Kidney (tissue), 14 donors: ENCODE data around the gene UPK2. TPM values are rescaled to one million over a fixed set of nuclear protein-coding genes. Genes with fewer than 3 reads are reported as not detected.
"Not testable (repeated sequence)": the region's sequence is repeated elsewhere in the genome, so short reads cannot be mapped to it uniquely, and the experiment has no call there.

ENCODE experiments used
- DNase-seq, 5 donors: peaks; one replicate each; pipeline ENCODE4 v3.0.0-alpha.2; 2013 to 2020
- FAIRE-seq: peaks from 2 replicates; lab custom pipeline; 2012; peaks lifted over from hg19 to GRCh38; lab: Jason Lieb, UNC
- H3K27ac ChIP-seq, 2 donors: one replicate each; pipeline ENCODE4 v1.7.0; 2013; ENCODE audit warnings: low read depth in 2 of 2, low read length in 2 of 2, inconsistent platforms in 1 of 2
- H3K27me3 ChIP-seq: one replicate; pipeline ENCODE4 v1.7.1; 2013; ENCODE audit warnings: low read length, inconsistent platforms; ENCODE audit not compliant: control insufficient read depth, insufficient read depth
- H3K36me3 ChIP-seq, 3 donors: one replicate each; pipeline versions ENCODE4 v1.7.0 to v1.7.1; 2013; ENCODE audit warnings: low read length in 3 of 3, control low read depth in 1 of 3, inconsistent platforms in 1 of 3; ENCODE audit not compliant: insufficient read depth in 3 of 3, control insufficient read depth in 2 of 3
- H3K4me1 ChIP-seq, 3 donors: one replicate each; pipeline versions ENCODE4 v1.7.0 to v1.7.1; 2013; ENCODE audit warnings: low read length in 3 of 3, inconsistent platforms in 1 of 3, low read depth in 1 of 3; ENCODE audit not compliant: control insufficient read depth in 2 of 3, insufficient read depth in 2 of 3
- H3K4me3 ChIP-seq, 3 donors: one replicate each; pipeline versions ENCODE4 v1.7.0 to v1.8.1; 2013; ENCODE audit warnings: low read length in 3 of 3, control low read depth in 1 of 3, inconsistent platforms in 1 of 3
- H3K9ac ChIP-seq, 3 donors: one replicate each; pipeline versions ENCODE4 v1.7.0 to v1.7.1; 2013; ENCODE audit warnings: low read length in 3 of 3, control low read depth in 1 of 3, inconsistent platforms in 1 of 3
- H3K9me3 ChIP-seq, 3 donors: one replicate each; pipeline versions ENCODE4 v1.7.0 to v1.7.1; 2013; ENCODE audit warnings: low read length in 3 of 3, control low read depth in 1 of 3, inconsistent platforms in 1 of 3; ENCODE audit not compliant: control insufficient read depth in 2 of 3, insufficient read depth in 1 of 3
- intact Hi-C: fragments of 100-400 bp; cut with DNase I; formaldehyde crosslinking; loops from one replicate; pipeline ENCODE4 v1.11.1; 2022
- polyA plus RNA-seq: library from polyadenylated mRNA; stranded (reverse); fragments of 350-450 nt; fragmentation: Illumina TruSeq; extraction: RNeasy Lipid Tissue Mini Kit (QIAGEN cat#74804); gene quantifications from one replicate; pipeline ENCODE4 v1.2.3, GENCODE V29; 2014; ENCODE audit warnings: low read depth, low replicate concordance; ENCODE audit not compliant: insufficient read depth
- total RNA-seq: library from RNA; stranded (reverse); fragmentation: NEBNext Ultra II Directional; extraction: Animal tissue kit (Norgen Biotek cat#: 25700); gene quantifications from one replicate; pipeline ENCODE4 v1.2.1, GENCODE V29; 2021
- TF ChIP-seq, protein P1 (sequence below): IDR thresholded peaks from 3 replicates; pipeline ENCODE4 v1.5.1; 2012; ENCODE audit warnings: mild to moderate bottlenecking, moderate library complexity, borderline replicate concordance; ENCODE audit not compliant: insufficient read depth; ENCODE audit errors: extremely low read depth
- donor health status: control.
- donor health status: control.
- donor health status: control.
- donor health status: control.
- donor health status: control.
- donor health status: DM: yes; HTN: yes; CAD: no.
- donor health status: Normal renal cell carcinoma (clear cell type).

Gene UPK2
- total and polyA plus RNA-seq, 2 donors from 2014 or later, result not detected

DNA sequence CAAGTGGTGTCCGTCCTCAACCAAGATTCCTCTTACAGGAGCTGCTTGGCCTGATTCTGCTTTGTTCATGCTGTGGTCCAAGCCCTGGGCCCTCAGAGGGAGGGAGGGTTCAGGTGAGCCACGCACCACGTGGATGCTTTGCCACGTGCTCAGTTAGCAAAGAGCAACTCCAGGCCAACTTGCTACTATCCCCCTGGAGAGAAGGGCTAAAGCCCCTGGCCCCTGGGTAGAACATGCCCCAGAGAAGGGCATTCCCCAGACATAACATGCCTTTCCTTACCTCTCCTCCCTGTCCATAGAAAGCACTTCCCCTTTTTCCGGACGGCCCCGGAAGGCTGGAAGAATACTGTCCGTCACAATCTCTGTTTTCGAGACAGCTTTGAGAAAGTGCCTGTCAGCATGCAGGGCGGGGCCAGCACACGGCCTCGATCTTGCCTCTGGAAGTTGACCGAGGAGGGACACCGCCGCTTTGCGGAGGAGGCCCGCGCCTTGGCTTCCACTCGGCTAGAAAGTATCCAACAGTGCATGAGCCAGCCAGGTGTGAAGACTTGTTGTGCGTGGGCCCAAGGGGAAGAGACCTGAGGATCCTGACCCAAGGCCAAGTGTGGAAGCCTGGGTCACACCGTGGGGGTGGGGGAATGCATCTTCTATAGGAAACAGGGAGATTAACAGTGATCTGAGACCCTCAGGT lies 24.2 kb downstream of the UPK2 start:
- FAIRE-seq, result no peak
- intact Hi-C loops, result no loop called here
- DNase-seq, result peak; percentile 46 to 74 (median 67)
- H3K27me3 ChIP-seq, result no peaks in the 10 kb centered on the region
- H3K4me3 ChIP-seq, result peak overlapping the region in 2 of 3 donors; percentile 28 to 47
- no peaks in the 10 kb centered on the region for H3K9me3 ChIP-seq
- H3K9ac ChIP-seq, result no peak overlapping the region
- H3K4me1 ChIP-seq, result peaks cover 0 to 7% (median 0%) of the 10 kb centered on the region in 3 donors
- TF ChIP-seq, protein P1, sequence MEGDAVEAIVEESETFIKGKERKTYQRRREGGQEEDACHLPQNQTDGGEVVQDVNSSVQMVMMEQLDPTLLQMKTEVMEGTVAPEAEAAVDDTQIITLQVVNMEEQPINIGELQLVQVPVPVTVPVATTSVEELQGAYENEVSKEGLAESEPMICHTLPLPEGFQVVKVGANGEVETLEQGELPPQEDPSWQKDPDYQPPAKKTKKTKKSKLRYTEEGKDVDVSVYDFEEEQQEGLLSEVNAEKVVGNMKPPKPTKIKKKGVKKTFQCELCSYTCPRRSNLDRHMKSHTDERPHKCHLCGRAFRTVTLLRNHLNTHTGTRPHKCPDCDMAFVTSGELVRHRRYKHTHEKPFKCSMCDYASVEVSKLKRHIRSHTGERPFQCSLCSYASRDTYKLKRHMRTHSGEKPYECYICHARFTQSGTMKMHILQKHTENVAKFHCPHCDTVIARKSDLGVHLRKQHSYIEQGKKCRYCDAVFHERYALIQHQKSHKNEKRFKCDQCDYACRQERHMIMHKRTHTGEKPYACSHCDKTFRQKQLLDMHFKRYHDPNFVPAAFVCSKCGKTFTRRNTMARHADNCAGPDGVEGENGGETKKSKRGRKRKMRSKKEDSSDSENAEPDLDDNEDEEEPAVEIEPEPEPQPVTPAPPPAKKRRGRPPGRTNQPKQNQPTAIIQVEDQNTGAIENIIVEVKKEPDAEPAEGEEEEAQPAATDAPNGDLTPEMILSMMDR, result no peak
- H3K36me3 ChIP-seq, result no peaks in the 10 kb centered on the region
- H3K27ac ChIP-seq, result no peak overlapping the region

DNA sequence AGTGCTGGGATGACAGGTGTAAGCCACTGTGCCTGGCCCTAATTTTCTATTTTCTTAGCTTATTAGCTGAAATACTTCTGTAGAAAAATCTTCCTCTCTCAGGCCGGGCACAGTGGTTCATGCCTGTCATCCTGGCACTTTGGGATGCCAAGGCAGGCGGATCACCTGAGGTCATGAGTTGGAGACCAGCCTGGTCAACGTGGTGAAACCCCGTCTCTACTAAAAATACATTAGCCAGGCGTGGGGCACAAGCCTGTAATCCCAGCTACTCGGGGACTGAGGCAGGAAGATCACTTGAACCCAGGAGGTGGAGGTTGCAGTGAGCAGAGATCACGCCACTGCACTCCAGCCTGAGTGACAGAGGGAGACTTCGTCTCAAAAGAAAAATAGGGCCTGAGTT lies 28.2 kb downstream of the UPK2 start:
- not testable (repeated sequence) for H3K27me3 ChIP-seq, H3K27ac ChIP-seq

DNA sequence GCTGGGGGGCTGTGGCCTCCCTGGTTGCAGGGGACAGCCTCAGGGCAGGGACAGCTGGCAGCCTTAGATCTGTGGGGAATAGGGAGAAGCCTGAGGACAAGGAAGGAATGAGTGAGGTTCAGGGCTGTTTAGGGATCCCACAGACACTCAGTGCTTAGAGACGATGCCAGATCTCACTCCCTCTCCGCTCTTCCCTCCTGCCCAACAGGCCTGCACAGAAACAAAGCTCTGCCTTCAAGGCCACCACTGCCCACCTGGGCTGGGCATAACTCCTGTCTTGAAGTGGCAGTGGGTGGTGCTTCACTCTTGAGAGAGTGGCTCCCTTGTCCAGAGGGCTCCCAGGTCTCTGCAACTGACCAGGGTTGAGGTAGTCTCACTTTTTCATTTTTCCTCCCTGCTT lies 28.7 kb downstream of the UPK2 start:
- H3K9ac ChIP-seq, result no peak overlapping the region
- H3K4me3 ChIP-seq, result no peak overlapping the region
- no peaks in the 10 kb centered on the region for H3K36me3 ChIP-seq
- TF ChIP-seq, protein P1, result no peak
- H3K4me1 ChIP-seq, result peaks cover 0 to 7% (median 0%) of the 10 kb centered on the region in 3 donors
- H3K27ac ChIP-seq, result no peak overlapping the region
- no peak for DNase-seq
- H3K9me3 ChIP-seq, result no peaks in the 10 kb centered on the region
- no peak for FAIRE-seq
- H3K27me3 ChIP-seq, result no peaks in the 10 kb centered on the region
- intact Hi-C loops, result no loop called here

More for the DNA sequence above, 28.2 kb downstream of the UPK2 start:
- H3K36me3 ChIP-seq, DNase-seq, intact Hi-C loops, H3K4me3 ChIP-seq, H3K9ac ChIP-seq, FAIRE-seq, H3K9me3 ChIP-seq, H3K4me1 ChIP-seq: not testable (repeated sequence)

DNA sequence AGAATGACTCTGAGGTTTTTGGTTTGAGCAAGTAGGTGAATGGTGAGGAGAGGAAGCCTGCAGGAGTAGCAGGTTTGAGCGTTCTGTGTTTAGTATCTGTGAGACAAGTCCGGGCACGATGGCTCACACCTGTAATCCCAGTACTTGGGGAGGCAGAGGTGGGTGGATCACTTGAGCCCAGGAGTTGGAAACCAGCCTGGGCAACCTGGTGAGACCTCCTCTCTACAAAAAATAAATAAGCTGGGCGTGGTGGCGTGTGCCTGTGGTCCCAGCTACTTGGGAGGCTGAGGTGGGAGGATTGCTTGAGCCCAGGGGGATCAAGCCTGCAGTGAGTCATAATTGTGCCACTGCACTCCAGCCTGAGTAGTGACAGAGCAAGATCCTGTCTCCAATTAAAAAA lies 32.2 kb downstream of the UPK2 start:
- Histone ChIP-seq H3K27me3 (no peaks in the 10 kb centered on the region), H3K27ac (no peak overlapping the region), H3K4me1 (no peaks in the 10 kb centered on the region), H3K36me3 (no peaks in the 10 kb centered on the region), H3K9ac (no peak overlapping the region), H3K9me3 (no peaks in the 10 kb centered on the region), H3K4me3 (no peak overlapping the region)
- TF ChIP-seq, protein P1, result no peak
- FAIRE-seq (no peak), DNase-seq (no peak)
- intact Hi-C loops, result no loop called here

DNA sequence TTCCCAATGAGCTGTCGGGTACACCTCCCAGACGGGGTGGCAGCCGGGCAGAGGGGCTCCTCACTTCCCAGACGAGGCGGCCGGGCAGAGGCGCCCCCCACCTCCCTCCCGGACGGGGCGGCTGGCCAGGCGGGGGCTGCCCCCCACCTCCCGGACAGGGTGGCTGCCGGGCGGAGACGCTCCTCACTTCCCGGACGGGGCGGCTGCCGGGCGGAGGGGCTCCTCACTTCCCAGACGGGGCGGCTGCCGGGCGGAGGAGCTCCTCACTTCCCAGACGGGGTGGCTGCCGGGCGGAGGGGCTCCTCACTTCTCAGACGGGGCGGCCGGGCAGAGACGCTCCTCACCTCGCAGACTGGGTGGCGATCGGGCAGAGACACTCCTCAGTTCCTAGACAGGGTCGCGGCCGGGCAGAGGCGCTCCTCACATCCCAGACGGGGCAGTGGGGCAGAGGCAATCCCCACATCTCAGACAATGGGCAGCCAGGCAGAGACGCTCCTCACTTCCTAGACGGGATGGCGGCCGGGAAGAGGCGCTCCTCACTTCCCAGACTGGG lies 35.5 kb downstream of the UPK2 start:
- H3K9ac ChIP-seq, DNase-seq, H3K27ac ChIP-seq, H3K27me3 ChIP-seq, H3K4me3 ChIP-seq, H3K36me3 ChIP-seq, intact Hi-C loops, H3K4me1 ChIP-seq, H3K9me3 ChIP-seq, FAIRE-seq: not testable (repeated sequence)
